Peyer's patch (tissue), 4 donors: ENCODE data around the gene TRAP1.

Experiments used
- CTCF ChIP-seq, 6 experiments: fragments of 450-650 bp in 4 of 6; fragments of 200-600 bp in 2 of 6; sonication (generic) in 1 of 6; IDR thresholded peaks; one replicate each; pipeline ENCODE4 v1.5.1; 2017 to 2019; ENCODE audit warnings: antibody characterized with exemption in 6 of 6, mild to moderate bottlenecking in 3 of 6, moderate library complexity in 1 of 6
- POLR2A ChIP-seq, 2 donors: fragments of 450-650 bp; IDR thresholded peaks; one replicate each; pipeline ENCODE4 v1.5.1; 2017; ENCODE audit warnings: antibody characterized with exemption in 2 of 2, mild to moderate bottlenecking in 2 of 2, moderate library complexity in 2 of 2

GRCh38 chr16:3608069-3608468 lies 109.3 kb downstream of the TRAP1 start:
- TF ChIP-seq CTCF (IDR thresholded peaks at IDR 0.05) = no peak
- TF ChIP-seq POLR2A (IDR thresholded peaks at IDR 0.05) = no peak
